GM23338 (cell line): ENCODE results near the gene IMPA2.

ENCODE experiments used
- EZH2 ChIP-seq: fragments of 200-600 bp; sonication (generic); IDR thresholded peaks from one replicate; pipeline ENCODE4 v1.8.0; 2017; ENCODE audit warnings: antibody characterized with exemption, mild to moderate bottlenecking, low read depth; ENCODE audit not compliant: unreplicated experiment
- EZH2phosphoT487 ChIP-seq: fragments of 200-600 bp; sonication (generic); IDR thresholded peaks from one replicate; pipeline ENCODE4 v1.8.1; 2018; ENCODE audit warnings: antibody characterized with exemption; ENCODE audit not compliant: unreplicated experiment
- POLR2AphosphoS5 ChIP-seq: IDR thresholded peaks from 2 replicates; pipeline ENCODE4 v1.6.1; 2016; ENCODE audit warnings: antibody characterized with exemption, low read depth
- ZNF114 ChIP-seq: fragments of 250-450 bp; sonication (Bioruptor Pico); IDR thresholded peaks from 2 replicates; pipeline ENCODE4 v1.5.0; 2020; ENCODE audit warnings: mild to moderate bottlenecking, moderate library complexity

DNA sequence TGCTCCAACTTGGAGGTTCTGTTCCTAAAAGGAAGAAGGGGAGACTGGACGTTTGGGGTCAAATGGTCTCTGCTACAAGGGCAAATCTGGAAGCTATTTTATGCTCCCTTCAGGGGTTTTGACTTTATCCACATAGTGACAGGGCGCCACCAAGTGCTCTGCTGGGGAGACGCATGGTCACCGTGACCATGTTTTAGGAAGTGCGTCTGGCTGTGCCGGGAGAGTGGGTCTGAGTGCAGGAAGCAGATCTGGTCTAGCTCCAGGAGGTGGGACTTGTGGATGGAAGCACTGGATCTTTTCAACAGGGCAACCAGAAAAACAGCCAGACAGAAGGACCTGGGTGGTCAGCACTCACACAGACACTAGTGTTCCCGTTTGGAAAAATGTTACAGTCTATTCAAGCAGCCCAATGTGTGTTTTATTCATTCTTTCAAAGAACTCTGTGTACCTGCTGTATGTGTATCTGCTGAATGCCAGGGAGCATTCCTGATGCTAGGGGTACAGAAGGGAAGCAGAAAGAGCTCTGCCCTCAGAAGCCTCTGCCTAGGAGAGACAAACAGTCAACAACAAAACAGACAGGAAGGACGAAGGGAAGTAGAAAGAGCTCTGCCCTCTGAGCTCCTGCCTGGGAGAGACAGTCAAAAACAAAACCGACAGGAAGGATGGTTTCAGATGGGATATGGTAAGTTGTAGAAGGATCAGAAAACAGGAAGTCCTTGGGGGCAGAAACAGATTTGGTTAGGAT is 14.3 kb downstream of the IMPA2 start:
- no peak for TF ChIP-seq EZH2
- TF ChIP-seq ZNF114 (CRISPR knock-in tag), result no peak
- no peak for TF ChIP-seq POLR2AphosphoS5
- no peak for TF ChIP-seq EZH2phosphoT487
